GM19467 (cell line): Measurements from ENCODE around the gene IGSF5.
"Not testable (repeated sequence)": the region's sequence is repeated elsewhere in the genome, so short reads cannot be mapped to it uniquely, and the experiment has no call there.

Experiments
- ATAC-seq: cut with Tn5 transposase; IDR thresholded peaks from one replicate; pipeline ENCODE4 v1.9.1; 2021; ENCODE audit warnings: mild to moderate bottlenecking, moderate library complexity; ENCODE audit not compliant: unreplicated experiment

IGSF5 gene

DNA sequence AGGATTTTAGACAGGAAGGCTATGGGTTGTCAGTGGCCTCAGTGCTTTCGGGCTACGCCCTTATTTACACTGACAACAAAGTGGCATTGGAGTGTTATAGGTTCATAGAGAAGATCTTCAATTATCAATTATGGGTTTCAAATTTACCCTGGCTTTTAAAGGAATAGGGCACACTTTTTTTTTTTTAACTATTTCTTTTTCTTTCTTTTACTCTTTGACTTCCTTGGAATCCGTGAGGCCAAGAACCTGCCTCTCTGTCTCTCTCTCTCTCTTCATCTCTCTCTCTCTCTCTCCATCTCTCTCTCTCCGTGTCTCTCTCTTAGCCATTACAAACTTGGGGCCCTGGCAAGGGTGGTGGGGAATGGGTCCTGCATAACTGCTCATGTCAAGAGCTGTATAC lies at the start of gene IGSF5:
Gene IGSF5 (plus strand): TSS at position 301 of the 400 bp plus-strand sequence. CDS start 327 bp downstream, outside the sequence.
- ATAC-seq = not testable (repeated sequence)

DNA sequence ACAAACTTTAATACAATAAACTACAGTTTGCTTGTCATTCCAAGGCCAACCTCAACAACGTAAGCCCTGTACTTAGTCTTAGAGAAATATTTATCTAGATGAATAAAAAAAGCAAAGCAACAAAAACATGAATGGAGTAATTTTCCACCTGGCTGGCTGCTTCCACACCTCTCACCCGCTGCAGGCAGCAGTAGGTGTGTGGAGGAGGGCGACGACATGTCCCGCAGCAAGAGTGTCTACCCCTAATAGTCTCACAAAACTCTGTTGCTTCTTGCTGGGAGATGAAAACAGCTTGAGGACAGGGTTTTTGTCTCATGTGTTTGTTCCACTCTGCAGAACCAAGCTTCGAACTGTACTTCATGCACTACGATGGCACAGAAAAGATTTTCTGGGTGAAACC lies 48.8 kb upstream of the IGSF5 start:
- no peak for ATAC-seq

DNA sequence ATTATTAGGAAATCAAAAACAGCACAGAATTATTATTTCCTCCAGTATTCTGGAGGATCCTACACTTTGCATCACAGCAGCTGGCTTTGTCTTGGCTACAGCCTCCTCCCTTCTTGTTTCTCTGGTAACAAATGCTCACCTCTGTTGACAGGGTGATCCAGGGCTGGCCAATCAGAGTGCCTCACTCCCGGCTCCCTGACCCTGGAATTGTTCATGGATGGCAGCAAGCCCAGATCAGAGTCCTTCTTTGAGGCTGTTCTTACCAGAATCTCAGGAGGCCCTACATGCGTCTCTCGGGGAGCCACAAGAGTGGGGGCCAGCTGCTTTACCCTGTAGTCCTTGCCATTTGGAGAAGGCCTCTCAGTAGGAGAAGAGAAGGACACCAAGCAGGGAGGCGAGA lies 48.4 kb upstream of the IGSF5 start:
- ATAC-seq = no peak

DNA sequence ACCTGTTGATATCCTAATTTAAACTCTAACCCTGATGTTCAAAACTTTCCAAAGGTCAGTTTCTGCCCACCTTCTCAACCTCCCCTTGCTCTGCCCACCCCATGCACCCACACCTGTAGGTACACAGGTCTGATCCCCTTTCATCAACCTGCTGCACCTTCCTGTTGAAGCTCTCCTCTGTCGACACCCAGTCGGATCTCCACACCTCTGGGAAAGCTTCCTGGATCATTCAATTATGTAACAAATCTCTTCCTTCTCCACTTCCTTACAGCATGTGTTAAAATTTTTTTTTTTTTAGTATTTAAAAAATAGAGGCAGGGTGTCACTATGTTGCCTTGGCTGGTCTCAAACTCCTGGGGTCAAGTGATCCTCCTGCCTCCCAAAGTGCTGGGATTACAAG lies 44.7 kb upstream of the IGSF5 start:
- ATAC-seq = no peak

DNA sequence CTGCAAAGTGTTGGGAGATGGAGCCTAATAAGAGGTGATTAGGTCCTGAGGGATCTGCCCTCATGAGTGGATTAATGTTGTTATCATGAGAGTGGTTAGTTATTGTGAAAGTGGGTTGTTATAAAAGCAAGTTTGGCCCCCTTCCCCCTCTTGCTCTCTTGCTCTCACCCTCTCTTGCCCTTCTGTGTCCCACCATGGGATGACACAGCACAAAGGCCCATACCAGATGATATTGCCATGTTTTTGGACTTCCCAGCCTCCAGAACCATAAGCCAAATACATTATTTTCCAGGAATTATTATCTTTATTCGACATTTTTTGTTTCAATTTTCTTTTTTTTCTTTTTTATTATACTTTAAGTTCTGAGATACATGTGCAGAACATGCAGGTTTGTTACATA lies 41.4 kb upstream of the IGSF5 start:
- ATAC-seq = no peak

DNA sequence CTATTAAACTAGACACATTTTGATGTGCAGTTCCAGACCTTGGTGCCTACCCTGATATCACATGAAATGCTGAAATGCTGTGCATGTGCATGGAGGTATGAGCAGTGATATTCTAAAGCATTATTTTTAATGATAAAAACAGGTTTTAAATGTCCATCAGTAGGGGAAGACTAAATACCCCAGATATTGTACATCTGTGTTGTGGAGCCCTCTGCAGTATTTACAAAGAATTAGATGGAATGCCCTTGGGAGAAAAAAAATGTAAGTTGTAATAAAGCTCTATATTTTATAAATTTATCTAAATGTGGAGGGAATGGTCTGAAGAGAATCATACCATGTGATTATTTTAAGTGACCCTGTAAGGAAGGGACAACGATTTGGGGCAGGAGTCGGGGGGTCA lies 39.1 kb upstream of the IGSF5 start:
- ATAC-seq = no peak

DNA sequence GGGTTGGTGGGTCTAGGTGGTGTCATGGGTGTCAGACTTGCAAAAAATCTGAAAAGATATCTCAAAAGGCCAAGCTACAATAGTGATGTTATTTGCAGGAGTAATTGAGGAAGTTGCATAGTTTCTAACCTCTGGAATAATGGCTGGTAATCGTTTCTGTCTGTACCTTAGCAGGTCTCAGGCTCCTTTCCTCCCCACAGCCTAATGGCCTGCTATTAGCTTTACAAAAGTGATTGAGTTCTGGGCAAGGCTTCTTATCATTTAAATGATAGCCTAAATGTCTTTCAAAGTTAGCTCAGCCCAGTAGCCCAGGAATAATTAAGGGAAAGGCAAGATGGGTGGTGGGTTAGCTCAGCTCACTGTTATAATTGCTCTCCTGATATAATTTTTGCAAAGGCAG lies 37.7 kb upstream of the IGSF5 start:
- no peak for ATAC-seq

DNA sequence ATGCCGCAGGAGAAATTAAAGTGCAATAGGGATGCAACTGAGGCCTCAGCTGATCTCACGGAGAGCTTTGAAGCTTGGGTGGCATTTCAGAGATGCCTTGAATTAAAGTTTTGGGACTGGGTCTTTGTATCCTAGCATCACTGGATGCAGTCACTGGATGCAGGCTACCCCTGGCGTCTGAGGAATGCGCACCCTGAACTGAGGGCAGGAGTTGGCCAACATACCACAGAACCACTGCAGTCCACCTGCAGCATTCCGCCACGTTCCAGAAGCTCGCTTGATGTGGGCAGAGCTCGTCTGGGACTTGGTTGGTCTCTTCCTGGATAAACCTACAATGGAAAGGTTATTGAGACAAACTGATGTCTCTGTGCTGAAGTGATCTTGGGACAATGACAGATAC lies 34.1 kb upstream of the IGSF5 start:
- ATAC-seq = no peak

DNA sequence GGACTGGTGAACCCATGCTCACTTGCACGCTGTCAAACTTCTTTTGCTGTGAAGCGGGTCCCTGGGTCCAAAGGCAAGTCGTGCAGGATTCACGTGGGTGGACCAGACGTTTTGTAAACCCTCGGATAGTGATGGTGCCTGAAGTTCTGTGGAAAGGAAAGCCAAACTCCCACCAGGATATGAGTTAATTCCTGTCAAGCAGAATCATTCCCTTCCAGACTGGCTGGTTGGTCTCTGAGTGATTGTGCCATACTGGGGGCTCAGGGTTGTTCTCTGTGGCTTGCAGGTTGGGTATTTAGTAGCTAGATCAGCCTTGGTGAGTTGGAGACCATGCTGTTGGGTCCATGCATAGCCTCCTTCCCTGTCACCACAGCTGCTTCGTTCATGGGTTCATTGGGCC lies 32.7 kb upstream of the IGSF5 start:
- ATAC-seq = no peak

DNA sequence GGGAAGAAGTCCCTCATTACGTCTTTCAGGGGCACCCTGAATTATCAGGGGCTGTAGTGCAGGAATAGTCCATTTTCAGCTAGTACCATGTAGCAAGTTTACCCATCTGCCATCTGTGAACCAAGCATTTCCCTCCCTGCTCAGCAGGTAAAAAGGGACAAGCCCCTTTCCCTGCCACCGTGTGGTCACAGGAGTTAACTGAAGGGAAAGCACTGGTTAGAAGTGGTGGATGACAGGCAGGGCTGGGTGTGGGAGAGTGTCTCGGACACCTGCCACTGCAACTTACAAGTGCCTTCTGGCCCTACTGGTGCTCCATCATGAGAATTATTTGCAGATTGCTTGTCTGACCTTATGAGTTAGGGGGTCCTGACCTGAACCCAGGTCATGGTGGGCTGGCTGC lies 32.0 kb upstream of the IGSF5 start:
- ATAC-seq = no peak

DNA sequence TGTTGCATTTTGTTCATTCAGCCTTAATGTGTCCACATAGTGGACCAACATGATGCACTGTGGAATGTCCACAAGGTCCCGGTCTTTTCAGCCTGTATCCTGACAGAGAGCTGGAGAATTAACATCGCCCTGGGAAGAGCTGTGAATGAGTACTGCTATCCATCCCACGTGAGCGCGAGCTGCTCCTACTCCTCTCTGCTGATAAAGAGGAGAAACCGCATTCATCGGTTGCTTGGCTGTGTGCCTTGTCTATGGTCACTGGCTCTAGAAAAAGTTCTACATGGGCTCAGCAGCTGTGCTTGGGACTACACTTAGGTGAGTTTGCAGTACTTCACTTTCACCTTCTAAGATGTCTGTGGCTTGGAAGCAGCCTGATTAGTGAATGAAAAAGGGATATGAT lies 31.1 kb upstream of the IGSF5 start:
- ATAC-seq = no peak

DNA sequence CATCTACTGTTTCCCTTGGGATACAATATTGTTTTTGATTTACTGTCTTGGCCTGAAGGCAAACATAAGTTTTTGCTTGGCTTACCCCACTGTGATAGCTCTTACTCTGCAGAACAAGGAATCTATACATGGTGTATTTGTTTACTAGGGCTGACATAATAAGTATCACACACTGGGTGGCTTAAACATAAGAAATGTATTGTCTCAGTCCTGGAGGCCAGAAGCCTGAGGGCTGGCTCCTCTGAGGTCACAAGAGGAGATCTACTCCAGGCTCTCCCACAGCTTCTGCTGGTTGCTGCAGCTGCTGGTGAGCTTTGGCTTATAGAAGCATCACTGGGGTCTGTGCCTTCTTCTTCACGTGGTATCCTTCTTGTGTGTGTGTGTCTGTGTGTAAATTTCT lies 30.7 kb upstream of the IGSF5 start:
- no peak for ATAC-seq

DNA sequence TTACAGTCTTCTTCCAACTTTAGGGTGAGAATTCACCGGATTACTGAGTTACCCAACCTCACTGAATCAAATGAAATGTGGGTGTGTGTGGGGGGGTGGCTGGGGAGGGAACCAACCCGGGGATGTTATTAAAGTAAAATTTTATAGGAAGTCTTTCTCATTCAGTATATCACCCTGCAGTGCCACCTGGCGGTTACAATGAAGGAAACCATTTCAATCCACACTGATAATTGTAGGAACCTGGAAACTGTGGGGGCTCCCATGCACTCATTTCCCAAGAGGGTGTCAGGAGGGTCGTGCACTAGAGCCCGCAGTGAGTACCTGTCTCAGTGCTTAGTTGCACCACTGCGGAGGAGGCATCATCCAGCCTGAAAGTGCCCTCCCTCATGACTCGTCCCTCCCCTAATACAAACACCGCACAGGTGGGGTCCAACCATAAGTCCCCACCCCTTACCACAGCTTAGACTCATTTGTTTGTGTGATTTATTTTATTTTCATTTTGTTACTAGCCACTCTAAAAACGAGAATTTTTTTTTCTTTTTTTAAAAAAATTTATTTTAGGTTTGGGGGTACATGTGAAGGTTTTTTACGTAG lies 29.1 kb upstream of the IGSF5 start:
- no peak for ATAC-seq

DNA sequence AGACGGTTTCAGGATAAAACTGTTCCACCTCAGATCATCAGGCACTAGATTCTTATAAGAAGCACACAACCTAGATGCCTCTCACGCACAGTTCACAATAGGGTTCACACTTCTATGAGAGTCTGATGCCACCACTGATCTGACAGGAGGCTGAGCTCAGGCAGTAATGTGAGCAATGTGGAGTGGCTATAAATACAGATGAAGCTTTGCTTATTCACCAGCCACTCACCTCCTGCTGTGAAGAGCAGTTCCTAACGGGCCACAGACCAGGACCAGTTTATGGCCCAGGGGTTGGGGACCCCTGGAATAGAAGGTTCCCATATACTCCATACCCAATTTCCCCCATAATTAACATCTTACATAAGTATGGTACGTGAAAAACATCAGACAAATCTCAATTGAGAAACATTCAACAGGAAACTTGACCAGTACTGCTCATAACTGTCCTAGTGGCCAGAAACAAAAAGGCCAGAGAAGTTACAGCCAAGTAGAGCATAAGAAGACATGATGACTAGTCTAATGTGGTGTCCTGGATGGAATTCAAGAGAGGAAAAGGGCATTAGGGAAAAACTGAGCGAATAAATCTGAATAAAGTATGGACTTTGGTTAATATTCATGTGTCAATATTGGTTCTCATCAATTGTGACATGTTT lies 24.7 kb upstream of the IGSF5 start:
- no peak for ATAC-seq

DNA sequence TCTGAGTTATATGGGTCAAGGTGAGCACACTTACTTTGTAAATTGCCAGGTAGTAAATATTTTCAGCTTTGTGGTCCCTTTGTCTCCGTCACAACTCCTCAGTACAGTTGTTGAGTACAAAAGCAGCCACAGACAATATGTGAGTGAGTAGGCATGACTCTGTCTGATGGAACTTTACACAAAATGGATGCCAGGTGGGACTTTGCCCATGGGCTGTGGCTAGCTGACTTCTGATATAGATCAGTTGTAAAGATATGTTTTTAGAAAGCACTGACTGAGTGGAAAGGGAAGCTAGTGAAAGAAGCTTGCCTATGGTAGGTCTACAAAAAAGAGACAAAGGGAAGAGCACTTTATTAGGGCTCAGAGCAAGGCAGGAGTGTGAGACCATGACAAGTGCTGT lies 23.1 kb upstream of the IGSF5 start:
- ATAC-seq = no peak

DNA sequence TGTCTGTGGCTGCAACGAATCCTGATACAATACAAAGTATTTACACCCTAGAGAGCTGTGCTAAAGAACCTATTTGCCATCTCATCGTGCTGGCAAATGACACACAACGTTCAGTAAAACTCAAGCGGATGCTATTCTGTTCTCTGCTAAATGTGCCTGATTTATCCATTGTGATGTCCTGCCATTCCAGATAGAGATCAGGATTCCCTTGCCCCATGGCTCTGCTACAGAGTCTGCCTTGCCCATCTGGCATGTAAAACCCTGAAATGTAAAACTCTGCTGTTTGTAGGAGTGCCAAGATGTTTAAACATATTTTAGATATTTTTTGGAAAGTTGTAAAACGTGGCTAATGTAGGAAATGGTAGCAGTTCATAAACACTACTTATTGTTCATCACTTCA lies 20.0 kb upstream of the IGSF5 start:
- no peak for ATAC-seq

DNA sequence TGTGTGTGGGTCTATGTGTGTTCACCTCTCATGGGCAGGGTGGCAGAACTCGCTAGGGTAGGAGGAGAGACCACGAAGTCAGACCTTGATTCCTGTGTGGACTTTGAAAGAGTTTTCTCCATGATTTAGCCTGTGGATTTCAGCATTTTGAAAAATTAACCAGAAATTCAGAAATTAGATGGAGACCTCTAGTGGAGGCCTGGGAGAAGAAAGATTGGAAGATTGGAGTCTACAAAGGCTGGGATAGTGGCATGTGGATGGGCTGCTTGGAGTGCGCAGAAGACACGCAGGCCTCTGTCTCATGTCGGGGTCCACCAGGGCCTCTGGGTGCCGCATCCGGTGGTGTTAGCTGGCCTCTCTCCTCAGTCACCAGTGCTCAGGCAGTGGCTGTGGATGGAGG lies 18.9 kb upstream of the IGSF5 start:
- no peak for ATAC-seq

DNA sequence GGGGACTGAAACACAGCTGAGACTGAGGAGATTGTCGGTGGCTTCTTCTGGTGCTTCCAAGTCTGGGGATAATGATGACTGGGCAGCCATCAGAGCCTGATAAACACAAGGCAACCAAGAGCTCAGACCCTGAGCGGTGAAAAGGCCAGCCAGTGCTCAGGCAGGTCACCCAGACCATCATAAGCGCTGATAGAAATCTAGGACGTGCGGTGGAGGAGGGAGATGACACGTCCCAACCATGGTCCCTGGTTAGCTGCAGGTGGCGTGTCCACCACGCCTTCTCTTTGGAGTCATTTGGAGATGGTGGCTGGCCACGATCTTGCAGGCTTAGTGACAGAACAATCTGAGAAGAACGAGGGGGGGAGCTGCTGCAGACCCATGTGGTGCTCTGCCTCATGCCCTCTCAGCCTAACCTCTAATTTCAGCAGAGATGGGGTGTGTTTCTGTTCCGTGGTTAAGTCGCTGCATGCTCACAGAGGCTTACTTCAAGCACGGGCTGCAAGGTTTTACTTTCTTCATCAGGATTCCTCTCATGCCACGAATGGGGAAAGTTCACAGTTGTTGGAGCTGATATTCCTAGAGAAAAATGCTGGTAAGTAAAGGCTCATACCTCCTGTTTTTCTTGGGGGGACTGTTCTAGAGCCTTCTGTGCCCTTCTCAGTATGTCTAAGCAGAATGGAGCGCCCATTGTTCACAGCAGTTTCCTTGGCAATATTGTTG lies 17.4 kb upstream of the IGSF5 start:
- ATAC-seq = no peak

DNA sequence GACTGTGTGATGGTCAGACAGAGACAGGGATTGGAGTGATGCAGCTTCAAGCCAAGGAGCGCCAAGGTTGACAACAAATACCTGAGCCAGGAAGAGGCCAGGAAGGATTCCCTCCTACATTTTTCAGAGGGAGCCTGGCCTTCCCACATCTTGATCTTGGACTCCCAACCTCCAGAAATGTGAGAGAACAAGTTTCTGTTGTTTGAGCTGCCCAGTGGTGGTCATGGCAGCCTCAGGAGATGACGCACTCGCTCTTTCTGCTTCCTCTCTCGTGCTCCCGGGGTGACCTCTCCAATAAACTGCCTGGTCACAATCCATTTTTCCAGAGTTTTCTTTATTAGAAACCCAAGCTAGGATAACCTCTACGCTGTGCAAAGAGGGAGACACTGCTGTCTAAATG lies 16.6 kb upstream of the IGSF5 start:
- no peak for ATAC-seq

DNA sequence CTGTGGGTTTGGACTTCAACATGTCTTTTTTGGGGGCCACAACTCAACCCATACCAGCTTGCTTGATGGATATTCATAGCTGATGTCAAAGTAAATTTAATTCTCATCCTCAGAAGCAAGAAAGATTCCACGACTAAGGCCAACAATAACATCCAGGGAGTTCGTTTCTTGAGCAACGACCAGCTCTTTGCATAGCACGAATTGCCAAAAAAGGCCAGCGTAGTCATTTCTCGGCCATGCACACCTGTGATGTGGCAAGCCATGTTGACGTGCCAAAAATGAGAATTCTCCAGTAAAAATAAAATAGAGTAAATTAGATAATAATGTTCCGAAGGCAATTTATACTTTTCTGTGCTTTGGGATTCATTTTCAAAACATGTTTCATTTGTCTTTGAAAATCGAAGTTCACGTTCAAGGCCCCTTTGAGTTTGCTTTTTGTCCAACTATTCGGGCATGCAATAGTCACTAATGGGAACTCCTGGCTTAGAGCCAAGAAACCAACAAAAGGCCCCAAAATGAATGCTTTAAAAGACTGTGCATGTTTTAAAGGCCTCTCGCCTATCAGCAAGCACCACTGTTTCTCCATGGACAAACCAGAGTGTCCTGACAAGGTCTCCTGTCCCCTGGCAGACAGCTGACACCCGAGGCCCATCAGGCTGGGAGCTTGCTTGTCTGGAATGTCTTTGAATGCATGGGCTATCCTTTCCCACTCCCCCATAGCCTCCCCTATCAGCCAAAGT lies 14.4 kb upstream of the IGSF5 start:
- ATAC-seq = no peak

DNA sequence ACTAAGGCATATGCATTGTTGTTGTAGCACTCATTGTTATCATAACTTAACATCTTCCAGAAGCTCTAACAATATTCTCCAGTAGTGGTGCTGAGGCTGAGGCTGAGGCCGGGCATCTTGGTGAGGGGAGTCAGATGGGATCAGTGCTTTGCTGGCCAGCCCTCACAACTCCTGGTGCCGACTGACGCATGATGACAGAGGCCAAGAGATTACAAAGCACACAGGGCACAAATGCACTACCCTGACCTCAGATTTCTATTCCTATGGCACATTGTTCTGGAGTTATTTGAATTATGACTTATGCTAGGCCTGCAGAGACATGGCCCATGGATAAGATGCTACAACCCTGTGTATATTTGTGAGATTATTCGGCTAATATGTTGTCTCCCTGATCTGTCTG lies 8.3 kb upstream of the IGSF5 start:
- no peak for ATAC-seq
